ENCODE measurements around the gene MYBPC2. TPM values are rescaled to one million over a fixed set of nuclear protein-coding genes. Genes with fewer than 3 reads are reported as not detected.
A peak's percentile ranks its signal among the peaks of the same experiment; 100 is the strongest.
"Not testable (repeated sequence)": the region's sequence is repeated elsewhere in the genome, so short reads cannot be mapped to it uniquely, and the experiment has no call there.

The MYBPC2 gene
- total RNA-seq, 1 donor from 2014 or later = not detected

- TF ChIP-seq, protein P1, sequence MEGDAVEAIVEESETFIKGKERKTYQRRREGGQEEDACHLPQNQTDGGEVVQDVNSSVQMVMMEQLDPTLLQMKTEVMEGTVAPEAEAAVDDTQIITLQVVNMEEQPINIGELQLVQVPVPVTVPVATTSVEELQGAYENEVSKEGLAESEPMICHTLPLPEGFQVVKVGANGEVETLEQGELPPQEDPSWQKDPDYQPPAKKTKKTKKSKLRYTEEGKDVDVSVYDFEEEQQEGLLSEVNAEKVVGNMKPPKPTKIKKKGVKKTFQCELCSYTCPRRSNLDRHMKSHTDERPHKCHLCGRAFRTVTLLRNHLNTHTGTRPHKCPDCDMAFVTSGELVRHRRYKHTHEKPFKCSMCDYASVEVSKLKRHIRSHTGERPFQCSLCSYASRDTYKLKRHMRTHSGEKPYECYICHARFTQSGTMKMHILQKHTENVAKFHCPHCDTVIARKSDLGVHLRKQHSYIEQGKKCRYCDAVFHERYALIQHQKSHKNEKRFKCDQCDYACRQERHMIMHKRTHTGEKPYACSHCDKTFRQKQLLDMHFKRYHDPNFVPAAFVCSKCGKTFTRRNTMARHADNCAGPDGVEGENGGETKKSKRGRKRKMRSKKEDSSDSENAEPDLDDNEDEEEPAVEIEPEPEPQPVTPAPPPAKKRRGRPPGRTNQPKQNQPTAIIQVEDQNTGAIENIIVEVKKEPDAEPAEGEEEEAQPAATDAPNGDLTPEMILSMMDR (conservative IDR thresholded peaks at IDR 0.05; ENCODE audit: low read depth, low read length) = no peak
- no peak for DNase-seq (ENCODE audit: low read depth)
- no peak overlapping the region for H3K4me3 ChIP-seq (ENCODE audit: low read depth, low read length)
These were observed 5.3 kb downstream of the MYBPC2 start for GRCh38 chr19:50437862-50438449.

DNA sequence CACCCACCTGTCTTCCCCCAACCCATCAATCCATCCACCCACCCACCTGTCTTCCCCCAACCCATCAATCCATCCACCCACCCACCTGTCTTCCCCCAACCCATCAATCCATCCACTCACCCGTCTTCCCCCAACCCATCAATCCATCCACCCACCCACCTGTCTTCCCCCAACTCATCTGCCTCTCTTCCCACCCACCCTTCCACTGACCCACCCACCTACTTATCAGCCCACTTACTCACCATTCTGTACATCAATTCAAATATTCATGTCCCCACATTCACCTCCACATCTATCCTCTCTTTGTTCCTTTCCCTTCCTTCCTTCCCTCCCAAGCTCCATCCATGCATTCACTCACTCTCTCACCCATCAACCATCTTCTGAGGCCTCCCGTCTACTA is 6.4 kb downstream of the MYBPC2 start:
- not testable (repeated sequence) for DNase-seq (ENCODE audit: low read depth); H3K4me3 ChIP-seq (ENCODE audit: low read depth, low read length)

DNA sequence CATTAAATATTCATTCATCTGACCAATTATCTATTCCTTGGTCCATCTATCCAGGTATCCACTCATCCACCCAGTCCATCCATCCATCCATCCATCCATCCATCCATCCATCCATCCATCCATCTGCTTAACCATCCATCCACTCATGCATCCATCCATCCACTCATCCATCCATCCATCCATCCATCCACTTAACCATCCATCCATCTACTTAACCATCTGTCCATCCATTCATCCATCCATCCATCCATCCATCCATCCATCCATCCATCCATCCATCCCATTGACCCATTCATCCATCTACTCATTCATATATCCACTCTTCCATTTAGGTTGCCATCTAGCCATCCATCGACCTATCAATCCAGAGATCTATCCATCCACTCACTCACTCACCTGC is 11.4 kb downstream of the MYBPC2 start:
- TF ChIP-seq, protein P1 (conservative IDR thresholded peaks at IDR 0.05; ENCODE audit: low read depth, low read length) = no peak
- no peak overlapping the region for H3K4me3 ChIP-seq (ENCODE audit: low read depth, low read length)
- no peak for DNase-seq (ENCODE audit: low read depth)

GRCh38 chr19:50447053-50447452 is 14.4 kb downstream of the MYBPC2 start:
- H3K4me3 ChIP-seq (ENCODE audit: low read depth, low read length) = no peak overlapping the region

GRCh38 chr19:50447750-50448149 is 15.1 kb downstream of the MYBPC2 start:
- no peak for DNase-seq (ENCODE audit: low read depth)
- no peak overlapping the region for H3K4me3 ChIP-seq (ENCODE audit: low read depth, low read length)
- TF ChIP-seq, protein P1 (conservative IDR thresholded peaks at IDR 0.05; ENCODE audit: low read depth, low read length) = no peak

More at GRCh38 chr19:50447053-50447452, 14.4 kb downstream of the MYBPC2 start:
- TF ChIP-seq, protein P1 (conservative IDR thresholded peaks at IDR 0.05; ENCODE audit: low read depth, low read length) = no peak
- no peak for DNase-seq (ENCODE audit: low read depth)

DNA sequence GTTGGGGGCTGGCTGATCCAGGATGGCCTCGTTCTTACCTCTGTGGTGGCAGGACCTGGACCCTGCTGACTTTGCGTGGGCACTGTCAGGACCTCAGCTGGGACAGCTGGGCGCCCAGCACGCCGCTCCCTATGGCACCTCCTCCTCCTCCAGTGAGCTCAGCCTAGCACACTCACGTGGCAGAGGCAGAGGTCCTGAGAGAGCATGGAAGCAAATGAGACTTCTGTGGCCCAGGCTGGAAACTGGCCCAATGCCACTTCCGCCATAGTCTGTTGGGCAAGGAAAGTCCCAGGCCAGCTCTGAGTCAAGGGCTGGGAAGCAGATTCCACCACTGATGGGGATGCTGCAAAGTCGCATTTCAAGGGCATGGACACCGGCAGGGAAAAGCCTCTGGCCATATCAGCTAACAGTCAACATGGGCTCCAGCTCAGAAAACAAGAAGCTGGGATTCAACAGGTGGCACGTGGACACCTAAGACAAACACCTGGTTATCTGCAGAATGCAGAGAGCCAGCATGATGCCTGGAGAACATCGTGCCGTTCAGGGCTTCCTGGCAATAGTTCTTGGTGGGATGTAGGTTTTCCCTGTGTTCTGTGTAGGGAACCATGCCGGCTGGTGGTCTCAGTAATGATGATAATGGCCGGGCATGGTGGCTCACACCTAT is 16.7 kb downstream of the MYBPC2 start:
- no peak overlapping the region for H3K4me3 ChIP-seq (ENCODE audit: low read depth, low read length)
- TF ChIP-seq, protein P1 (conservative IDR thresholded peaks at IDR 0.05; ENCODE audit: low read depth, low read length) = no peak
- peak; percentile 31 for DNase-seq (ENCODE audit: low read depth)

- TF ChIP-seq, protein P1 (conservative IDR thresholded peaks at IDR 0.05; ENCODE audit: low read depth, low read length) = no peak
- H3K4me3 ChIP-seq (ENCODE audit: low read depth, low read length) = no peak overlapping the region
- DNase-seq (ENCODE audit: low read depth) = no peak
These were observed 17.9 kb downstream of the MYBPC2 start for GRCh38 chr19:50450369-50451222.
